Fibroblast of pulmonary artery (primary cell): ENCODE measurements around the gene KIZ.
A peak's percentile ranks its signal among the peaks of the same experiment; 100 is the strongest.
"Not testable (repeated sequence)": the region's sequence is repeated elsewhere in the genome, so short reads cannot be mapped to it uniquely, and the experiment has no call there.

Experiments
- DNase-seq: peaks from one replicate; pipeline ENCODE4 v3.0.0-alpha.2; 2010; ENCODE audit warnings: low read depth
- H3K4me3 ChIP-seq: replicated peaks from 2 replicates; pipeline ENCODE4 v1.5.1; 2011; ENCODE audit warnings: low read depth, mild to moderate bottlenecking, control low read depth, low read length, moderate library complexity
- CTCF ChIP-seq: IDR thresholded peaks from 2 replicates; pipeline ENCODE4 v1.5.1; 2011; ENCODE audit warnings: mild to moderate bottlenecking, control low read depth, low read length, inconsistent platforms; ENCODE audit errors: missing control alignments

Gene KIZ

DNA sequence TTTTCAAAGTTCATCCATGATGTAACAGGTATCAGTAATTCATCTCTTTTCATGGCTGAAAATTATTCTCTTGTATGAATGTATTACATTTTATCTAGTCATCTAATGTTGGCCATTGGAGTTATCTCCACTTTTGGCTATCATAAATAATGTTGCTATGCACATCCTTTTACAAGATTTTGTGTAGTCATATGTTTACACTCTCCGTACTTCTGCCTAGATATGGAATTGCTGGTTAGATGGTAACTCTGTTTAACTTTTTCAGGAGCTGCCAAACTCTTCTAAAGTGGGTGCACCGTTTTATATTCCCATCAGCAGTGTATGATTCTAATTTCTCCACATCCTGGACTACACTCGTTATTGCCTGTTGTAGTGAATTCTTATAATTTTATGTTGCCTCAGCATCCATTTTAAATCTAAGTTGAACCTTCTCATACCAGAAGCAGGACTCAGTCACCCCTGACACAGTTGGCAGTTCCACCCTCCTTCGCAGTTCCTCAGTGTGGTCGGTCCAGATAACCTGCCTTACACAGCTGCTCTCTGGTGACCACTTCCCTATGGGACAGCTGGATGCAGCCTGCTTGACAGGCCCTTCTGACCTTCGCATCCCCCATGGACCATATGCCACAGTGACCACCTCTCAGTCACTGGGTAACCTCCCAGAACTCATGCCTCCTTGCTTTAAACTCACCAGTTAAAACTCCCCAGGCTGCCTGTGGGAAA lies 33.9 kb downstream of the KIZ start:
- no peak overlapping the region for H3K4me3 ChIP-seq
- DNase-seq = no peak
- no peak for TF ChIP-seq CTCF

- no peak for TF ChIP-seq CTCF
- DNase-seq = peak; percentile 31
- H3K4me3 ChIP-seq = no peak overlapping the region
These were observed 36.0 kb downstream of the KIZ start for GRCh38 chr20:21161926-21162325.

DNA sequence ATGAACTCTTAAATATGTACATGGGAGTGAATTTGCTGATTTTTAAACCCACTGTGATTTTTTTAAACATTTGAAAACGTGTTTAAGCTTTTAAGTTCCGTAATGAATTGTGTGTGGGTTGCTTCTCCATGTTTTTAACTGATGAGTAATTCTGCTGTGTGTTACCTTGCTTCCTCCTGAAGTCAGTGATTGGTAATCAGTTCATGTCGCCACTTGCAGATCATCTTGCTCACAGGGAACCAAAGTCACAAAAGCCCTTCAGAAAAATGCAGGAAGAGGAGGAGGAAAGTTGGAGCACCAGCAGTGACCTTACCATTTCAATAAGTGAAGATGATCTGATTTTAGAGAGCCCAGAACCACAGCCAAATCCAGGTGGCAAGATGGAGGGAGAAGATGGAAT lies 36.7 kb downstream of the KIZ start:
- TF ChIP-seq CTCF = no peak
- H3K4me3 ChIP-seq = no peak overlapping the region
- no peak for DNase-seq

DNA sequence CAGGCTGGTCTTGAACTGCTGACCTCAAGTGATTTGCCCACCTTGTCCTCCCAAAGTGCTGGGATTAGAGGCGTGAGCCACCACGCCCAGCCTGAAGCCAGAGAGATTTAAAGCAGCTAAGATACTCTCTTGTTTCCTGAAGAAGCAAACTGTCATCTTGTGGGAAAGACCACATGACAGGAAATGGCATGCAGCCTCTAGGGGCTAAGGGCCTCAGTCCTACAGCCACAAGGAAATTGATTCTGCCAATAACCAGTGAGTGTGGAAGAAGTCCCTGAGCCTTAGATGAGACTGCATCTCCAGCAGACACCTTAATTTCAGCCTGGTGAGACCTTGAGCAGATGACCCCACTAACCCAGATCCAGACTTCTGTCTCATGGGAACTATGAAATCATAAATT lies 40.9 kb downstream of the KIZ start:
- TF ChIP-seq CTCF = no peak
- no peak overlapping the region for H3K4me3 ChIP-seq
- no peak for DNase-seq

GRCh38 chr20:21167261-21167660 lies 41.4 kb downstream of the KIZ start:
- TF ChIP-seq CTCF = no peak
- H3K4me3 ChIP-seq = no peak overlapping the region
- DNase-seq = no peak

DNA sequence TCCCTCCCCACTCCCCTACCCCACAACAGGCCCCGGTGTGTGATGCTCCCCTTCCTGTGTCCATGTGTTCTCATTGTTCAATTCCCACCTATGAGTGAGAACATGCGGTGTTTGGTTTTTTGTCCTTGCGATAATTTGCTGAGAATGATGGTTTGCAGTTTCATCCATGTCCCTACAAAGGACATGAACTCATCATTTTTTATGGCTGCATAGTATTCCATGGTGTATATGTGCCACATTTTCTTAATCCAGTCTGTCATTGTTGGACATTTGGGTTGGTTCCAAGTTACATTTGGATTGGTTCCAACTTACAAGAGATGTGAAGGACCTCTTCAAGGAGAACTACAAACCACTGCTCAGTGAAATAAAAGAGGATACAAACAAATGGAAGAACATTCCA lies 42.2 kb downstream of the KIZ start:
- not testable (repeated sequence) for DNase-seq, H3K4me3 ChIP-seq

GRCh38 chr20:21172626-21173025 lies 46.7 kb downstream of the KIZ start:
- H3K4me3 ChIP-seq = no peak overlapping the region

More at GRCh38 chr20:21172626-21173025, 46.7 kb downstream of the KIZ start:
- no peak for TF ChIP-seq CTCF
- no peak for DNase-seq
